OCI-LY1 (cell line): ENCODE measurements around the gene AKT3.

Experiments used
- H2AFZ ChIP-seq: fragments of 200-600 bp; sonication (generic), shearing (Covaris generic); 2 replicates; pipeline ENCODE4 v1.6.0; 2014; ENCODE audit warnings: antibody characterized with exemption, mild to moderate bottlenecking, low read length
- H3F3A ChIP-seq: fragments of 200-600 bp; sonication (generic), shearing (Covaris generic); 2 replicates; pipeline ENCODE4 v1.6.0; 2014; ENCODE audit warnings: mild to moderate bottlenecking, antibody characterized with exemption, low read length, moderate library complexity; ENCODE audit not compliant: insufficient read depth
- H3K27ac ChIP-seq: fragments of 200-600 bp; sonication (generic); 2 replicates; pipeline ENCODE4 v1.5.1; 2014; ENCODE audit warnings: low read length, mixed run types, mild to moderate bottlenecking, low read depth; ENCODE audit not compliant: poor library complexity, severe bottlenecking
- H3K27me3 ChIP-seq: fragments of 200-600 bp; sonication (generic); 2 replicates; pipeline ENCODE4 v1.6.0; 2014; ENCODE audit warnings: antibody characterized with exemption, mild to moderate bottlenecking, low read length, moderate library complexity; ENCODE audit not compliant: insufficient read depth
- H3K36me3 ChIP-seq: fragments of 200-600 bp; sonication (generic); 2 replicates; pipeline ENCODE4 v1.6.1; 2014; ENCODE audit warnings: mild to moderate bottlenecking, antibody characterized with exemption, low read length, moderate library complexity, mixed read lengths; ENCODE audit not compliant: insufficient read depth
- H3K4me1 ChIP-seq: fragments of 200-600 bp; sonication (generic); 2 replicates; pipeline ENCODE4 v1.5.1; 2014; ENCODE audit warnings: mild to moderate bottlenecking, low read length, moderate library complexity; ENCODE audit not compliant: insufficient read depth, severe bottlenecking
- H3K4me2 ChIP-seq: fragments of 200-600 bp; sonication (generic), shearing (Covaris generic); 2 replicates; pipeline ENCODE4 v1.6.1; 2014; ENCODE audit warnings: low read length
- H3K4me3 ChIP-seq: fragments of 200-600 bp; sonication (generic); 2 replicates; pipeline ENCODE4 v1.5.1; 2014; ENCODE audit warnings: low read length, low read depth, mild to moderate bottlenecking, mixed read lengths; ENCODE audit not compliant: poor library complexity, severe bottlenecking
- H3K79me2 ChIP-seq: fragments of 200-600 bp; shearing (Covaris generic); 2 replicates; pipeline ENCODE4 v1.6.1; 2016; ENCODE audit warnings: mixed run types, low read length, mixed read lengths; ENCODE audit not compliant: insufficient read depth
- H3K9ac ChIP-seq: fragments of 200-600 bp; sonication (generic), shearing (Covaris generic); 2 replicates; pipeline ENCODE4 v1.6.1; 2014; ENCODE audit warnings: mild to moderate bottlenecking, low read length, mixed read lengths
- H3K9me2 ChIP-seq: fragments of 200-600 bp; sonication (generic), shearing (Covaris generic); 2 replicates; pipeline ENCODE4 v1.6.1; 2014; ENCODE audit warnings: low read depth, mild to moderate bottlenecking, low read length, mixed read lengths
- H3K9me3 ChIP-seq: fragments of 200-600 bp; shearing (Covaris generic); 2 replicates; pipeline ENCODE4 v1.6.1; 2014; ENCODE audit warnings: low read length, mixed read lengths
- H4K20me1 ChIP-seq: fragments of 200-600 bp; sonication (generic), shearing (Covaris generic); 2 replicates; pipeline ENCODE4 v1.6.0; 2016; ENCODE audit warnings: mild to moderate bottlenecking, low read length; ENCODE audit not compliant: insufficient read depth
- CTCF ChIP-seq: fragments of 200-600 bp; sonication (generic), shearing (Covaris generic); IDR thresholded peaks from 2 replicates; pipeline ENCODE4 v1.5.1; 2017; ENCODE audit warnings: mild to moderate bottlenecking, antibody characterized with exemption, low read length, moderate library complexity, mixed read lengths
- EZH2 ChIP-seq: fragments of 200-600 bp; sonication (generic), shearing (Covaris generic); IDR thresholded peaks from 2 replicates; pipeline ENCODE4 v1.8.0; 2017; ENCODE audit warnings: borderline replicate concordance, mixed run types, mild to moderate bottlenecking, antibody characterized with exemption, low read length, moderate library complexity, mixed read lengths

The AKT3 gene

GRCh38 chr1:243844186-243844585 is 5.9 kb downstream of the AKT3 start:
- Histone ChIP-seq H3F3A (no peaks in the 10 kb centered on the region), H3K4me2 (no peak overlapping the region), H3K9me2 (no peaks in the 10 kb centered on the region), H3K9ac (no peak overlapping the region), H3K79me2 (no peaks in the 10 kb centered on the region), H3K27ac (no peak overlapping the region), H3K27me3 (no peaks in the 10 kb centered on the region), H3K9me3 (no peaks in the 10 kb centered on the region), H3K36me3 (no peaks in the 10 kb centered on the region), H4K20me1 (no peaks in the 10 kb centered on the region), H3K4me1 (no peaks in the 10 kb centered on the region), H3K4me3 (no peak overlapping the region), H2AFZ (no peak overlapping the region)
- TF ChIP-seq CTCF (no peak), EZH2 (no peak)

- no peaks in the 10 kb centered on the region for H3K79me2 ChIP-seq
- no peaks in the 10 kb centered on the region for H4K20me1 ChIP-seq
- no peaks in the 10 kb centered on the region for H3K9me3 ChIP-seq
- H3K9me2 ChIP-seq, result no peaks in the 10 kb centered on the region
- no peak overlapping the region for H3K9ac ChIP-seq
- H3K27me3 ChIP-seq, result no peaks in the 10 kb centered on the region
- H3K36me3 ChIP-seq, result no peaks in the 10 kb centered on the region
- H3F3A ChIP-seq, result no peaks in the 10 kb centered on the region
- TF ChIP-seq CTCF (no peak), EZH2 (no peak)
- H3K4me2 ChIP-seq, result no peak overlapping the region
- no peaks in the 10 kb centered on the region for H3K4me1 ChIP-seq
- no peak overlapping the region for H2AFZ ChIP-seq
- no peak overlapping the region for H3K4me3 ChIP-seq
- no peak overlapping the region for H3K27ac ChIP-seq
Measured at GRCh38 chr1:243842978-243843511, 7.0 kb downstream of the AKT3 start.

DNA sequence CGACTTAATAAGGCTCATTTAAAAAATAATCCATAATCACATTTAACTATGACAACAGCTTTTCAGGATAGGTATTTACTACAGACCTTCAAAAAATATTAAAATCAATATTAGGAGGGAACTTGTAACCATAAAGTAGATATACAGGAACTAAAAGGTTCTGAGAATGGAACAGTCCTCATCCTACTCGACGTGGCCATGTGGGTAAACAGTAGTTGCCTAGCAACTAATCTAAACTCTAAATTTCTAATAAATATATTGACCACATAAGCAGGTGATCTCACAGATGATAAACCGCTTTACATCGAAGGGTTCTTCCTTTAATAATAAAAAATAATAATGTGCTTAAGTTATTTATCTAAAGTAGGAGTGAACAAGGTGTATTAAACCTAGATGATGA is 7.9 kb downstream of the AKT3 start:
- H4K20me1 ChIP-seq, result no peaks in the 10 kb centered on the region
- TF ChIP-seq CTCF (no peak), EZH2 (no peak)

More for the DNA sequence above, 7.9 kb downstream of the AKT3 start:
- Histone ChIP-seq H3K27me3 (no peaks in the 10 kb centered on the region), H3K4me3 (no peak overlapping the region), H3K79me2 (no peaks in the 10 kb centered on the region), H3K9me2 (no peaks in the 10 kb centered on the region), H3K4me1 (no peaks in the 10 kb centered on the region), H3K27ac (no peak overlapping the region), H3K9me3 (no peaks in the 10 kb centered on the region), H3F3A (no peaks in the 10 kb centered on the region), H3K36me3 (no peaks in the 10 kb centered on the region), H3K4me2 (no peak overlapping the region), H2AFZ (no peak overlapping the region), H3K9ac (no peak overlapping the region)
